ENCODE results near the gene LARP4B.

Gene LARP4B

DNA sequence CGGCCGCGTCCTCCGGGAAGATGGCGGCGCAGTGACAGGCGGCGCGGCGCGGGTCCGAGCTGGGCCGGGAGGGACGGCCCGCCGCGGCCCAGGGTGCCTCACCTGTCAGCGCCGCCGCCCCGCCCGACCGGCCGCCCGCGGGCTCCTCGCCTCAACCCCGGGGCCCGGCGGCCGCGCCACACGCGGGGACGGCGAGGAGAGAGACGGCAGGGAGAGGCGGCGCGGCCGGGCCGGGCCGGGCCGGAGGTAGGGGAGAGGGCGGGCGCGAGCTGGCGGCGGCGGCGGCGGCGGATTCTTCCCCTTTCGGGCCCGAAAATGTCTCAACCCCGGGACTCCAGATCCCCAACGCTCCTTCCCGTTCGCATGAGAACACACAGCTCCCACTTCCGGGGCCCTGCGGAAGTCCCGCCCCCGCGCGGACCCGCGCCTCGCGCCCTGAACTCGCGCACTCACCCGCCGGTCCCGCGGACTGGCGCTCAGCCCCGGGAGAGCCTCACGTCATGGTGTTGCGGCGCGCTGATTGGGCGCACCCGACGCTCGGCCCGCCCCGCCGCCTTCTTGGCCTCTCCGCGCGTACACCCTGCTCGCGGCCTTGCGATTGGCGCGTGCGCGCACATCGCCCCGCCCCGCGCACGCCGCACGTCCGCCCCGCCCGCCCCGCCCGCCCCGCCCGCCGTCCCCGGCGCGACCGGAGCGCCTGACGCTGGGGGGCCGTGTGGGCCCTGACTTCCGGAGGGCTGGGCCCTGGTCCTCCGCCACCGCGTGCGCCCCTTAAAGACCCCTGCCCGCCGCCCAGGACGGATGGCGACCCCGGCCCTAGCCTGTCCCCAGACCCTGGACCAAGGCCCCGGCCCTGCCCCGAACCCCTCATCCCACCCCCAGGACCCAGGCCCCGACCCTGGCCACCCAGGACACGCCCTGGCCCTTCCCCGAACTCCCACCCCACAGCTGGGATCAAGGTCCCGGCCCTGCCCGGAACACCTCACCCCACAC is at the start of gene LARP4B:
LARP4B (minus strand) TSS at position 380 of the 993 bp plus-strand sequence. CDS start 45,984 bp downstream, outside the sequence.
- peak; percentile 96 to 98 for DNase-seq

DNA sequence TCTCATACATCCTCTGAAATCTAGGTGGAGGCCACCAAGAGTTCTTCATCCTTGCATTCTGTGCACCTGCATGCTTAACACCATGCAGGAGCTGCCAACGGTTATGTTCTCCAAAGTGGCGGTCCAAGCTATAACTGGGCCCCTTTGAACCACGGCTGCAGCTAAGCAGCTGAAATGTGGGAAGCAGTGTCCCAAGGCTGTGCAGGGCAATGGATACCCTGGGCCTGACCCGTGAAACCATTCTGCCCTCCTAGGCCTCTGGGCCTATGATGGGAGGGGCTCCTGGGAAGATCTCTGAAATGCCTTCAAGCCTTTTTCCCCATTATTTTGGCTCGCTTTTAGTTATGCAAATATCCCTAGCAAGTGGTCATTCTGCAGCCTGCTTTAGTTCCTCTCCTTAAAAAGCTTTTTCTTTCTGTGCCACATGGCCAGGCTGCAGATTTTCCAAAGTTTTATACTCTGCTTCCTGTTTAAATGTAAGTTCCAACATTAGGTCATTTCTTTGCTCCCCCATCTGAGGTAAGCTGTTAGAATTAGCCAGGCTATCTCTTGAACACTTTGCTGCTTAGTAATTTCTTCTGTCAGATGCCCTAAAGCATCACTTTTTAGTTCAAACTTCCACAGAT is 49.1 kb upstream of the LARP4B start:
- no peak for DNase-seq

DNA sequence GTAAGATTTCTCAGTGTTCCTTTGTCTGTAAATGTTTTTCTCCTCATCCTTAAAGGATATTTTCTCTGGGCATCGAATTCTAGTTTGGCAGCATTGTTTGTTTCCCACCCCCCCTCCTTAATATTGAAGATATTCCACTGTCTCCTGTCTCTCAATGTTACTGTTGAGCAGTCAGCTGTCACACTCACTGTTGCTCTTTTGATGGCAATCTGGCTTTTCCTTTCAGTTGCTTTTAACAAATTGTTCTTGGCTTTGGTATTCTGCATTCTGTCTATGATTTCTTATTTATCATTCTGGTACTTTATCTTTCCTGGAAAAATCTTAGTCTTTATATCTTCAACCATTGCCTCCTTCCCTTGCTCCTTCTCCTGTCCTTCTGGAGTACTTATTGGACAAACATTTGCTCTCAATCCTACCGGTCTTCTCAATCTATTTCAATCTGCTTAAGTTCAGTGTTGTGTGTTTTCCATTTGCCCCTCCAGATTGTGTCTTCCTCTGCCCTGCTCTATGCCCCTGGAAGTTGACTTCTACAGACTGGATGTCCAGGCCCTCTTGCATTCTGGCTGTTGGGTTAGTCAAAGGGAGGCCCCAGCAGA is 47.4 kb upstream of the LARP4B start:
- no peak for DNase-seq

DNA sequence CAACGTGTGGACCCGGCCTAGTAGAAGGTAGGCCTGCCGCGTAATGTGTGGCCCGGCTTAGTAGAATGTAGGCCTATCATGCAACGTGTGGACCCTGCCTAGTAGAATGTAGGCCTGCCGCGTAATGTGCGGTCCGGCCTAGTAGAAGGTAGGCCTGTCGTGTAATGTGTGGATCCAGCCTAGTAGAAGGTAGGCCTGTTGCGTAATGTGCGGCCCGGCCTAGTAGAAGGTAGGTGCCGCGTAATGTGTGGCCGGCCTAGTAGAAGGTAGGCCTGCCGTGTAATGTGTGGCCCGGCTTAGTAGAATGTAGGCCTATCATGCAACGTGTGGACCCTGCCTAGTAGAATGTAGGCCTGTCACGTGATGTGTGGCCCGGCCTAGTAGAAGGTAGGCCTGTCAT is 44.8 kb upstream of the LARP4B start:
- no peak for DNase-seq

DNA sequence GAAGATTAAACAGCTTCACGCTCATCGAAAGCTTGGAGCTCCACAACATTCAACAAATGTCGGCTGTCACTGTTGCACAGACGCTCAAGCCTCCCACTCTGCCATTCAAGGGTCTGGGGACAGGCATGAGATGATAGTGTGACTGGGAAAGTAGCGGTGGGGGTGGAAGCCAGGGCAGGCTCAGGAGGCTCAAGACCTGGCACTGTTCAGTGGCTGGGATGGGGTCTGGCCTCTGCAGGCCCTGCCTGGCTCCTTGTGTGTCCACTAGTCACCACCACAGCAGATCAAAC is 43.2 kb upstream of the LARP4B start:
- DNase-seq, result no peak

DNA sequence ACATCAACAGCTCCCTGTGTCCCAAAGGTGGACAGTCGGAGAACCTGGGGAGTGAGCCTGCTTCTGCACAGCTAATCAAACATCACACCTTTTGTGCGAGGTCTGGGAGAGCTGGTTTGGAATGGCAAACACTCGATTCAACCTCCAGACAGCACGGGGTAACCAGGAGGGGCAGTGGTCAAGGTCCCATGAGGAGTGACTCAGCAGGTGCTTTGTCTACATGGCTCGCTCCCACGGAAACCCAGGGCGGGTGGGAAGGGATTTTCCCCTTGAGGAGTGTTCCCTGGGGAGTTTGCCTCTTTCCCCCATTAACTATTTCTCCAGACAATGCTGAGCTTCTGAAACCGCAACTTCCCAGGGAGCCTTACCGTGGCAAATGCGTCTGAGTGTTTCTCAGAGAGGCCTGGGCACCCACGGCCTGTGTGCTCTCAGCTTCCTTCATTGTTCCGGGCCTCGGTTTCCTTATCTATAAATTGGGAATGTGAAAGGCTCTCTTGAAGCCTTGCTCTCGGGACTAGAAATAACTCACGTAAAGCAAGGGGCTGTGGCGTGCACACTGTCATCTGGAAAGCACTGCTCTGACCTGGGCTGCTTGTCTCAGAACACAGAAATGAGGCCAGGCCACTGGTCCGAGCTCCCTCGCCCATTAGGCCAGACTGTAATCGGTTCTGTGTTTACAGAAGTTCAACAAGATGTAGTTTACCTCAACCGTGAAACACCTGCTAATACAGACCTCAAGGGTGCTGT is 42.7 kb upstream of the LARP4B start:
- no peak for DNase-seq

DNA sequence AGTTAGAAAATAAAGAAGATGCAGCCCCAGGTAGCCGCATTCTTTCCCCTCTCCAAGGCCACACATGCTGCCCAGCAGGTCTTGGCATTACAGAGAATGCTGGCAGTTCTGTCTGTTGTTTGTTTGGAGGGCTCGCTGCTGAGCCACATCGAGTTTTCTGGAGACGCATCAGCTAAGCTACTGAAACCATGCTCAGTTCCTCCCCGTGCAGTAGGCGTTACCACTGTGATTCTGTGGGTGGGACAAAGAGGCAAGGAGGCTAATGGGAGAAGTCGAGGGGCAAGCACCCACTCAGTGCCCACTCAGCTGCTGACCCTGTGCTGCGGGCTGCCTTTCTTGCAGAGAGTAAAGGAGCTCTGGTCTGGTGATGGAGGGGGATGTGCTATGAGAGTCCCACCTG is 41.3 kb upstream of the LARP4B start:
- DNase-seq, result no peak

DNA sequence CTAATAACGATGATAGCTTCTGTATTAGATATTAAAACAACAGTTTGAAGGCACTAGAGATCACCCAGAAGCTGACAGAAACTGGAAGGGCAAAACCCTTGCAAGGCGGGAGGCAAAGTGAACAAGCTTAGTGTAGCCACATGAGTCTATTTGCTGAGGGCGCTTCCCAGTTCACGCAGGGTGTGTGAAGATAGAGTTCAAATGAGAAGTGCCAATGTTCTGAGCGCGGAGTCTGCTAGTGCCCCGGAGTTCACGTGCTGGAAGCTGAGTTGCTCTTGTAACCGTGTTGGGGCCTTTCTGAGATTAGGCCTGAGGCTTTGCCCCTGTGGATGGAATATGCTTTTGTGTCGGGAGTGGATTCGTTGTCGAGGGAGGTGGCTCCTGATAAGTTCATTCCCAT is 40.1 kb upstream of the LARP4B start:
- DNase-seq, result no peak

DNA sequence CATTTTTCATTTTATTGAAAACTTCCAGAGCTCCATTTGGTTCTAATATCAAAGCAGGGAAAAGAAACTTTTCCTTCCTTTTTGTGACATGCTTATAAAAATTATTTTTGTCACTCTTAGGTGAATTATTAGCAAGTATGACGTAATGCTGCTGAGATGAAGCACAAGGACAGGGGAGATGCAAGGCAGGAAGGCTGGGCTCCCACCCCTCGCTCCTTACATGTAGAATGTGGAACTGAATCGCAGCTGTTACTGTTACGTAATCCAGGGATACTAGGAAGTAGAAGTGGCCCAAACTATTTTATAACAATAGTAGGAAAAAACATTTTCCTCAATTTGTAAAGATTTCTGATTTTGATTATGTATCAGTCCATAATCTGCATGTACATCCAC is 39.6 kb upstream of the LARP4B start:
- no peak for DNase-seq

DNA sequence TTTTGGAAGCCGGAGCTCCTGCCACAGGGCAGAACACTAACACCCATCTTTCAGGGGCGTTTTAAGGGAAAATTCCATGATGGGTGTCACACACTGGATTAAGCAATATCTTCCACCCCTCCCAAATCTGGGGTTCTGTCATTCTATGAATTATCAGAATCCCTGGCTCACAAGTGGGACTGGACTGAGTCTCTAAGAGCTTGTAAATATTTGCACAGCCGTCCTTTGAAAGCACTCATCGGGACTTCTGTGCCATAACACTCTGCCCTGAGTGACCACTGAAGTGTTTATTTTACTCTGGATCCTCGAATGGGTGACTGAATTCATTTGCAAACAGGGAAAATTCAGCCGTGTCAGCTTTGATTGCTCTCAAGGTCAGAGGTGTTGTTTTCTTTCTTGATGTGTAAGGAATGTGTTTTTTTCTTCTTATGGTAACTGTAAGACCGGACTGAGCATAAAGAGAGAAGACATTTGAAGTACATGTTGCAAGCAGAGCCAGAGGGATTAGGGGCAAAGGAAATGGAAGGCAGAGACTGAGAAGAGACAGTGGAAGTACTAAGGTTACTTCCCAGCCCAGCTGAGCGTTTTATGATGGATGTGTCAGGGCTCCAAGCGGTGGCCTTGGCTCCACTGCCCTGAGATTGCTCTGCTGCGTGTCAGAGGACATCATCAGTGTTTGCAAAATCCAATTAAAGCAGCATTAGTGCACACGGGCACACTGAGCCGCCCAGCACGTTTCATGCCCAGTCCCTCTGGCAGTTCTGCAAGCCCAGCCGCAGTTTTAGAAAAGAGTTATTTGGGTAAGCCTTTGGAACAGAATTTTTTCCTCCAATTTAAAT is 39.0 kb upstream of the LARP4B start:
- DNase-seq, result no peak

DNA sequence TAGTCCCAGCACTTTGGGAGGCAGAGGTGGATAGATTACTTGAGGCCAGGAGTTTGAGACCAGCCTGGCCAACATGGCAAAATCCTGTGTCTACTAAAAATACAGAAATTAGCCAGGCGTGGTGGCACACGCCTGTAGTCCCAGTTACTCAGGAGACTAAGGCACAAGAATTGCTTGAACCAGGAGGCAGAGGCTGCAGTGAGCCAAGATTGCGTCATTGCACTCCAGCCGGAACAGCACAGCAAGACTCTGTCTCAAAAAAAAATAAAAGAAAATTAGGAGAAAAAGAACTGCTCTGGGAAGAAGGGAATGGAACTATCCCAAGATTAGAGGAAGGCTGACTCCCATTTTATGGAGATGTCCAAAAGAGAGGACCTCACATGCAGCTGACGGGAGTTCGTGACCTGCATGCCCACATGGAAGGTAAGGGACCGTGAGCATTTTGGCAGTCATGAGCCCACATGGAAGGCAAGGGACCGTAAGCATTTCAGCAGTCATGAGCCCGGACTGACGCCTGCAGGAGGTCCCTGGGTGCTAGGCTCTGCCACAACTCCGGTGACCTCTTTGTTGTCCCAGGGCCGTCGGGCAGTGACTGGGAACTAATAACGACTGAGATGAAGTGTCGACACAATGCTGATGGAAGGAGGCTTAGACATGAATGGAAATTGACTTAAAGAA is 38.1 kb upstream of the LARP4B start:
- DNase-seq, result no peak

DNA sequence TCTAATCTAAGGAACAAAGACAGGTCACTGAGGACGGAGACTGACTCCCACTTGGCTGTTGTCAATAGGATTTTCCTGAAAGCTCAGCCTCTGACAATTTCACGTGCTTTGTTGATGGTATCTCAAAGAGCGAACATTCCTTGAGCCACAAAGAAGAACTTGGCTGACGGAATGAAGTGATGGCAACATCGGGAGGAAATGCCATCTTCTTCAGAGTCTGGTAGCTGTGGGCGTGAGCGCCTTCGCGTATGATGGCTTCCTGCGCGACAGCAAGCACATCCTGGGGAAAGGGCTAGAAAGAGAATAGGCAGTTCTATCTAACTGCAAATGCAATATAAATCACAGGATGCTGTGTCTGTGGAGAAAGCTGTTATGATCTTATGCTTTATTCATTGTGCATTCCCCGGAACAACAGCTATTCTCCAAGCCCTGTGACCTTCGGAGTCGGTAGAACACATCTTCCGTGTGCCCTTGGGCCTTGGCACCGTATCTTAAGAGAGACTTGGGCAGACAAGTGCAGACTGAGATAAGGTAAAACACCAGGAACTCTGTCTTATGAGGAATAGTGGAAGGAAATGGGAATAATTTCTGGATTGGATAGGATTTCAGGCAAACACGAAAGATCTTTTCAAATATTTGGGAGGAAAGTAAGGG is 37.2 kb upstream of the LARP4B start:
- DNase-seq, result no peak

DNA sequence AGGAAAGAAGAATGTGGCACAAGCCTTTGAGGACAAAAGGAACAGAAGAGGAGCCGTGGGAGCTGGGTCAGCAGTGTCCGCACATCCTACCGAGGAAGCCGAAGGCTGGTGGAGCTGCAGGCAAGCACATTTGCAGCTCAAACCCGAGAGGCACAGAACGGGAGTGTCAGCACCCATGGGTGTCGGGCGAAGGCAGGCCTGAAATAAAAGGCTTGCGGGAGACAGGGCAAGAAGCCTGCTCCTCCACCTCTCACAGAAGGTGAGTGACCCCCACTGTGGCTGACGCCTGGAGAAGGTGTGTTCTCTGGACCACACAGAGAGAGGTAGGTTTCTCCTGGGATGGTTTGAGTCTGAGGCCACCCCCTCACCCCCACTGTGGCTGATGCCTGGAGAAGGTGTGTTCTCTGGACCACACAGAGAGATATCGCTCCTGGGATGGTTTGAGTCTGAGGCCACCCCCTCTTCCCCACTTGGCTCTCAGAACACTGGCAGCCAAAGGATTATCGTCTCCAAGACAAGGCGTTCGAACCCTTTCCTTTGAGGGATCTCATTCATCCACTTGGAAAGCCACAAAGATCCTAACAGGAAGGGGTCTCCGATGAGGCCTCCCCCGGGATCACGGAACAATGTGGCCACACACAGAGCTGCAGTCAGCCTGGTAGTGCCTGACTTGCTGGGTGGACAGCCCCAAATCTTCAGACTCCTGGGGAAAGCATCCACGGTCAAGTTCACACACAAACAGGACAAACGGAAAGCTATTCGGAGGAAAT is 35.1 kb upstream of the LARP4B start:
- no peak for DNase-seq

DNA sequence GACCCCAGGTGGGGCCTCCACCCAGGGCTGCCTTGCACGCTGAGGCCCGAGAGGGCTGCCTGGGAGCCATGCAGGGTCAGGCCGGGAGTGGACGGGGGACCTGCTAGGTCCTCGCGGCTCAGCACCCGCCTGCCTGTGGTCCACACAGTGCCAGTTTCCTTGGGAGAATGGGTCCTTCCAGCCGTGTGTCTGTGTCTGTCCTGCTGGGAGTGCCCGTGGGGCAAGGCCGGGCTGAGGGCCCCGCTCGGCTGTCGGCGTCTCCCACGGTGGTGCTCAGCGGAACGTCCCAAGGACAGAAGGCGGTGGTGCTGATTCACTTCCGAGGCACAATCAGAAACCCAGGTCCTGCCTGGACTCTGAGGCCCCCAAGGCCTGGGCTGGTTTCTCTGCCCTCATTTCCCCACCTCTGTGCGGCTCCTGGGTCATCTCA is 33.5 kb upstream of the LARP4B start:
- DNase-seq, result no peak

DNA sequence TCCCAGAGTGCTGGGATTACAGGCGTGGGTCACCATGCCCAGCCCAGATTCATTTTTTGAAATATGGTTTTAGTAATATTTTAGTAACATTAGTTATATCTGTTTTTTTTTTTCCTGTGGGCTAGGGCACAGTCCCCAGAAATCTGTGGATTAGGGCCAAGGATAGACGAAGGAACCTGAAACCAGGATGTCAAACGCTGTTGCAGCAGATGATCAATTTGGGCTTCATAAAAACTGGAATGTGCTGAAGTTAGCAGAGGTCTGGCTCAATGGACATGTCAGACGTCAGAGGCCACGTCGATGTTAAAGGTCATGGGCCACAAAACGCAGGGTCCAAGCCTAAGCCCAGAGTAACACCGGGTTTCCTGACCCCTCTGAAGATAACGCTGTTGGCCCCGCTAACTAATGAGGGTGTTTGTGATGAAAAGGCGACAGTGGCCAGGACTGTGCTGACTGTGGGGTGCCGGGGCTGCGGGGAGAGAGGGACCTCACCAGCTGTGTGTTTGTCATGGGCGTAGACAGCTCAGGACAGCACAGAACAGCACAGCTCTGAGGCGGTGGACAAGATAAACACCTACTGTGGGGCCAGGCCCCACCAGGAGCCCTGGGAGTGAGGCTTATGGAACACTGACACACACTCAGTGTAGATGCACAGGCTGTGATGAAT is 32.9 kb upstream of the LARP4B start:
- DNase-seq, result no peak

DNA sequence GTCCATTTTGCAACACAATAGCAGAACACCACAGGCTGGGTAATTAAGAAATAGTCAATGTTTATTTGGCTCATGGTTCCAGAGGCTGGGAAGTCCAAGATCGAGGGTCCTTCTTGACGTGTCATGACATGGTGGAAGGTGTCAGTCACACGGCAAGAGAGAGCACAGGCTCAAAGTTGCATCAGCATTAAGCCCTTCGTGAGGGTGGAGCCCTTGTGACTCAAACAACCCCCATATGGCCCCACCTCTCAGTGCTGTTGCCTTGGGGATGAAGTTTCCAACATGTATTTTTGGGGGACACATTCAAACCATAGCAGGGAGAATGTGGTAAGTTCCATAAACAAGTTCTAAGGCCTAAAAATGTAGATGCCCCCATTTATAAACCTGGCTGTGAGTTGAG is 32.1 kb upstream of the LARP4B start:
- no peak for DNase-seq

DNA sequence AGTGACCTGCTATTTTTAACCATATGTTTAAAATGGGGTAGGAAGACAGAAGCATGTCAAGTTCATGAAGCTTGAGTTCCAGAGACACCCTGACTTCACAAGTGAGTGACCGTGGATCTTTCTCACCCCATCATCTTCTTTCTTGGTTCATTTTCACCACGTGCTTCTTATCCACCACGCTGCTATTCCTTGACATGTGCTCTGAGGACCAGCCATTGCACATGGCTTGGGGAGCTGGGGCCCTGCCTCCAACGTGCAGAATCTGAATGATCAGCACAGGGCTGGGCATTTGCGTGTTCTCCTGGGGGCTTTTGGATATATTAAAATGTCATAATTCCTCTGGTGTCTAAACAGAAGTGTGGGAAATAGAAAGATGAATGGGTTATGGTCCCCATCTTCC is 31.7 kb upstream of the LARP4B start:
- DNase-seq, result no peak

DNA sequence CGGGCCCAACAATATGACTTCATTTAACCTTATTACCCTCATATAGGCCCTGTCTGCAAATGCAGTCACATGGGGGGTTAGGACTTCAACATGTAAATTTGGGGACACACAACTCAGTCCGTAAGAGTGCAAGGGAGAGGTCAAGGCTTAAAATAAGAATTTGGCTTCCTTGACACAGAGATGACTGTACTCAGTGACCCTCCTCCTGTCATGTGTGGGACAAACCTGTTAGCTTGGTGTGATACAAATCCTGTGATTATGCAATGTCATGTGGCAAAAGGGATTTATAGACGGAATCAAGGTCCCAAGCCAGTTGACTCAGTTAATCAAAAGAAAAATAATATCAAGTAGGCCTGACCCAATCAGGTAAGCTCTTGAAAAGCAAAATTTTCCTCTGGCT is 30.8 kb upstream of the LARP4B start:
- no peak for DNase-seq

DNA sequence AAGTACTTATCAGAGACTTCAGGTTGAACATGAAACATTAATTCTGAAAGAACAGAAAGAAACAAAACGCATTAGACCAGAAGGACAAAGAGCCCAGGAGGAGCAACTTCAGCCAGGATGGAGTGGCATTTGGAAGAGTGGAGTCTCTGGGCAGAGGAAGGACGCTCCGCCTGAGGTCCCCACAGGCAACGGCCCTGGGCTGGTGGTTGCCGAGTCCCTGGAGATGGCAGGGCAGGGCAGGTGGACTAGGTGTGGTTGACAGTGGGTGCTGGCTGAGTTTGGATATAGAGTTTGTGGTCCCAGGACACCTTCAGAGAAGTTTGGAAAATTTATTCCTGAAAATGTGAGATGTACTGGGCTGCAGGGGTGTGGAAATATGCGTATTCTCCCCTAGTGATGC is 27.4 kb upstream of the LARP4B start:
- DNase-seq, result no peak

DNA sequence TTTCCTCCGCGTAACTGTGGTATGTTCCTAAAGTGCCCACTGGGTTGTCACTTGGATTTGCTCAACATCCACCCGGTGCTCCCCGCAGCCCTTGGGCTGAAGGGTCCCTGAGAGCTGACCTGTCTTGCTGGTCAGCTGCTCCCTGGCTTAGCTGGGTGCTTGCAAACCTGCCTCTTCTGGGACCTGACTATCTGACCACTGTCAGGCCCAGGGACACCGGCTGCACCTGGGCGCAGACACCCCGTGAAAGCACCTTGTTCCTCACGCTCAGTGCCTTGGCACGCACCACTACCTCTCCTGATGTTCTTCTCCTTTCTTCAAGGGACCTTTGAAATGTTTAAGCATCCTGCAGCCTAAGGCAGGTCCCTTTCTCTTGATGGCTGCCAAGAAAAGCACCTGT is 26.6 kb upstream of the LARP4B start:
- DNase-seq, result no peak

Data from activated T-cell treated with anti-CD3 and anti-CD28 coated beads, Interleukin-2, amount 50 U/mL, for 48 hours (primary cell).